Adrenal gland (tissue), 12 donors: Measurements from ENCODE around the gene PAXX. TPM values are rescaled to one million over a fixed set of nuclear protein-coding genes. Genes with fewer than 3 reads are reported as not detected.

ENCODE experiments used
- DNase-seq, 7 donors: peaks; one replicate each; pipeline ENCODE4 v3.0.0-alpha.2; 2019 to 2020
- H3K27ac ChIP-seq, 5 donors: fragments of 200-600 bp; sonication (generic) in 4 of 5; 1 replicate in 3 of 5; 2 replicates in 2 of 5; pipeline versions ENCODE4 v1.5.1 to v1.8.0; 2016 to 2020; ENCODE audit warnings: mild to moderate bottlenecking in 1 of 5
- H3K27me3 ChIP-seq: fragments of 200-600 bp; 2 replicates; pipeline ENCODE4 v1.8.0; 2021
- H3K36me3 ChIP-seq, 2 donors: fragments of 200-600 bp; replicated peaks in 1 of 2; 1 replicate in 1 of 2; 2 replicates in 1 of 2; pipeline versions ENCODE4 v1.5.1 to v1.8.0; 2018 to 2022
- H3K4me1 ChIP-seq, 2 donors: fragments of 200-600 bp; replicated peaks in 1 of 2; 1 replicate in 1 of 2; 2 replicates in 1 of 2; pipeline versions ENCODE4 v1.5.1 to v1.8.0; 2018 to 2021
- H3K4me3 ChIP-seq, 4 donors: fragments of 200-600 bp; sonication (generic) in 3 of 4; one replicate each; pipeline ENCODE4 v1.5.1; 2016 to 2018
- H3K9me3 ChIP-seq, 3 donors: fragments of 200-600 bp; sonication (generic) in 1 of 3; replicated peaks in 1 of 3; 1 replicate in 2 of 3; 2 replicates in 1 of 3; pipeline versions ENCODE4 v1.5.1 to v1.8.0; 2016 to 2021
- POLR2A ChIP-seq, 2 donors: fragments of 450-650 bp; IDR thresholded peaks; one replicate each; pipeline ENCODE4 v1.6.1; 2017; ENCODE audit warnings: antibody characterized with exemption in 2 of 2, mild to moderate bottlenecking in 2 of 2, moderate library complexity in 1 of 2
- WGBS, 4 donors: extraction: QIAGEN DNeasy Blood & Tissue Kit in 2 of 4; methylation state at CpG; one replicate each; pipeline versions ENCODE4 v1.1.5 to v1.1.7; 2013 to 2017; 5-methylcytosine and 5-hydroxymethylcytosine counted together
- intact Hi-C, 2 donors: fragments of 100-400 bp; cut with DNase I; formaldehyde crosslinking; loops; one replicate each; pipeline versions ENCODE4 v1.14.1 to v1.15.0; 2022 to 2023
- polyA plus RNA-seq, 3 donors: library from polyadenylated mRNA; stranded (reverse); fragments of 200-250 nt in 2 of 3; fragments of 350-450 nt in 1 of 3; fragmentation: Illumina TruSeq in 1 of 3; extraction: RNeasy Lipid Tissue Mini Kit (QIAGEN cat#74804) in 1 of 3; gene quantifications; one replicate each; pipeline ENCODE4 v1.2.3, GENCODE V29; 2013 to 2014
- total RNA-seq, 9 donors: library from RNA; depleted of rRNA in 4 of 9; stranded (reverse); fragments of >200 nt in 4 of 9; fragments of 120-200 nt in 1 of 9; fragmentation: NEBNext Ultra II Directional in 1 of 9; extraction: Animal tissue kit (Norgen Biotek cat#: 25700) in 1 of 9; gene quantifications; one replicate each; pipeline versions ENCODE4 v1.1.0 to v1.2.4, GENCODE V29; 2013 to 2023
- TF ChIP-seq, protein P1 (sequence below), 6 experiments: fragments of 450-650 bp in 4 of 6; fragments of 200-600 bp in 2 of 6; sonication (generic) in 1 of 6; IDR thresholded peaks; 1 replicate in 5 of 6; 2 replicates in 1 of 6; pipeline versions ENCODE4 v1.5.1 to v1.8.0; 2016 to 2021; ENCODE audit warnings: antibody characterized with exemption in 6 of 6, mild to moderate bottlenecking in 2 of 6, moderate library complexity in 1 of 6
- donor health status: healthy with polysubstance abuse.
- donor health status: Bipolar disorder and iron deficiency.
- donor health status: DM: yes; HTN: yes; CAD: no.
- donor health status: DM: no; HTN: no; CAD: no.
- donor health status: DM: no; HTN: no; CAD: no.
- donor health status: DM: yes; HTN: yes; CAD: no.

Gene PAXX
- total and polyA plus RNA-seq, 12 donors: 4.9 to 363 (median 36.5) TPM

DNA sequence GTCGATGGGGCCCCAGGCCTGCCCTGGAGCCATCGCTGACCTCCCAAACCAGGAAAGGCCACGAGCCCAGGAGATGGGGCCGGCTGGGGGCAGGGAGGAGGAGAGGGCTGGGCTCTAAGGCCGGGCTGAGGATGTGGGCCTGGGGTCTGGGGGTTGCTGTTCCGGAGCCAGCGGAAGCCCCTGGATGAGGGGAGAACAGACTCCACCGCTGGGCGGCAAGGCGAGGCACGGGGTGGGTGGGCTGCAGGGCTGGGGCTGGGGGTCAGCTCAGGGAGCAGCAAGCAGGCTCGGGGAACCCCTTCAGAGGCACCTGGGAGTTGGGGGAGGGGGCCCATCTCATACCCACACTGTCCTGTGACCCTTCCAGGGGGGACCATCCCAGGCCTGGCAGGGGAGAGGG is 28.5 kb upstream of the PAXX start:
- Histone ChIP-seq H3K9me3 (no peaks in the 10 kb centered on the region), H3K36me3 (no peaks in the 10 kb centered on the region), H3K27ac (peak overlapping the region in 1 of 5 donors; percentile 29), H3K27me3 (no peaks in the 10 kb centered on the region), H3K4me1 (peaks cover 0 to 8% of the 10 kb centered on the region in 2 donors), H3K4me3 (no peak overlapping the region)
- DNase-seq: no peak
- no peak for TF ChIP-seq POLR2A (IDR thresholded peaks at IDR 0.05)
- TF ChIP-seq, protein P1, sequence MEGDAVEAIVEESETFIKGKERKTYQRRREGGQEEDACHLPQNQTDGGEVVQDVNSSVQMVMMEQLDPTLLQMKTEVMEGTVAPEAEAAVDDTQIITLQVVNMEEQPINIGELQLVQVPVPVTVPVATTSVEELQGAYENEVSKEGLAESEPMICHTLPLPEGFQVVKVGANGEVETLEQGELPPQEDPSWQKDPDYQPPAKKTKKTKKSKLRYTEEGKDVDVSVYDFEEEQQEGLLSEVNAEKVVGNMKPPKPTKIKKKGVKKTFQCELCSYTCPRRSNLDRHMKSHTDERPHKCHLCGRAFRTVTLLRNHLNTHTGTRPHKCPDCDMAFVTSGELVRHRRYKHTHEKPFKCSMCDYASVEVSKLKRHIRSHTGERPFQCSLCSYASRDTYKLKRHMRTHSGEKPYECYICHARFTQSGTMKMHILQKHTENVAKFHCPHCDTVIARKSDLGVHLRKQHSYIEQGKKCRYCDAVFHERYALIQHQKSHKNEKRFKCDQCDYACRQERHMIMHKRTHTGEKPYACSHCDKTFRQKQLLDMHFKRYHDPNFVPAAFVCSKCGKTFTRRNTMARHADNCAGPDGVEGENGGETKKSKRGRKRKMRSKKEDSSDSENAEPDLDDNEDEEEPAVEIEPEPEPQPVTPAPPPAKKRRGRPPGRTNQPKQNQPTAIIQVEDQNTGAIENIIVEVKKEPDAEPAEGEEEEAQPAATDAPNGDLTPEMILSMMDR (IDR thresholded peaks at IDR 0.05): no peak
- intact Hi-C loops: no loop called here
- WGBS, 4 donors: 83 to 100% (median 91%) methylated on average over 1 to 12 of the region's 12 CpGs

DNA sequence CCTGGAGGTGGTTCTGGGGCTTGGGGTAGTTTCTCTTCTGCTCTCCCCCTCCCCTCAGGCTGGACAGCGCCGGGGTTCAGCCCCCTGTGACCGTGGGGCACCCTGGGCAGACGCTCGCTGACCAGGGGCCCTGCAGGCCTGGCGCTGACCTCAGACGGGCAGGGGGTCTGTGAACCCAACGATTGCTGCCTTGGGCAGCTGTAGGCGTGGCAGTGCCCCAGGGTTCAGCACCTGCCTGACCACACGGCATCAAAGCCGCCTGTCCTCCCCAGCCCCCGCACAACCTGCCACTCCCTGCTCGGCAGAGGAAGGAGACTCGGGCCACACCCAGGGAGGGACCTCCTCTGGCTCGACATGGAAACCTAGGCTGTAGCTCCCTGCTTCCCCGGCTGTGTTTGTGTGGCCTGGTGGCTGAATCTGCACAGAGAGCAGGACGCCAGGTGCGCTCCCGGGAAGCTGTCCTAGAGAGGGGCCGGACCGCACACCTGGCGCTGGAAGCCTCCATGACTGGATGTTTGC is 28.0 kb upstream of the PAXX start:
- WGBS, 4 donors: 70 to 90% (median 79%) methylated on average over 4 to 22 of the region's 22 CpGs
- Histone ChIP-seq H3K27ac (peak overlapping the region in 1 of 5 donors; percentile 29), H3K36me3 (no peaks in the 10 kb centered on the region), H3K27me3 (no peaks in the 10 kb centered on the region), H3K4me1 (peaks cover 0 to 8% of the 10 kb centered on the region in 2 donors), H3K9me3 (no peaks in the 10 kb centered on the region), H3K4me3 (no peak overlapping the region)
- TF ChIP-seq, protein P1 (IDR thresholded peaks at IDR 0.05): no peak
- TF ChIP-seq POLR2A (IDR thresholded peaks at IDR 0.05): no peak
- intact Hi-C loops: no loop called here
- DNase-seq: no peak

DNA sequence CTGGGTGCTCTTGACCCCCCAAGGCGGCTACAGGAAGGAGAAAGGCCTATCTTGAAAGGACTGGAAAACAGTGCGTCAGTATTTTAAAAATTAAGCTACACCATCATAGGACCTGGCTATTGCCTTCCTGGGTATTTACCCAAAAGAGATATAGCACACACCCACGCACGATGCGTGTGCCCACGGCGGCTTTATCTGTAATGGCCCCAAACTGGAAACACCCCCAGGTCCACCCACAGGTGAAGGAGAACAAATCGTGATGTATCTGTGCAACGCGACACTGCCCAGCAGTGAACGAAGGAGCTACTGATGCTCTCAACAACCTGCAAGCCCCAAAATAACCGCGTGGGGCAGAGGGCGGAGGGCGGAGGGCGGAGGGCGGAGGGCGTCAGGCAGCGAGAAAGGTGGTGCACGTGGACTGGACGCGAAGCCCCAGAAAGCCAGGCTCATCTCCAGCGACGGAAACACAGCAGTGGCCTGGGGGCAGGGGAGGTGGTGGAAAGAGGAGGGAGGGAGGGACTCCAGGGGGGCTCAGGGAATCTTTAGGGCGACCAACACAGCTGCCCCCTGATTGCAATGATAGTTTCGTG is 27.3 kb upstream of the PAXX start:
- intact Hi-C loops: no loop called here
- H3K36me3 ChIP-seq: no peaks in the 10 kb centered on the region
- no peaks in the 10 kb centered on the region for H3K9me3 ChIP-seq
- H3K4me3 ChIP-seq: no peak overlapping the region
- no peak for TF ChIP-seq POLR2A (IDR thresholded peaks at IDR 0.05)
- TF ChIP-seq, protein P1 (IDR thresholded peaks at IDR 0.05): no peak
- 85 to 92% (median 88%) methylated on average over 26 of the region's 26 CpGs for WGBS, 4 donors
- H3K27me3 ChIP-seq: no peaks in the 10 kb centered on the region
- no peak overlapping the region for H3K27ac ChIP-seq
- H3K4me1 ChIP-seq: peaks cover 0 to 8% of the 10 kb centered on the region in 2 donors
- no peak for DNase-seq

DNA sequence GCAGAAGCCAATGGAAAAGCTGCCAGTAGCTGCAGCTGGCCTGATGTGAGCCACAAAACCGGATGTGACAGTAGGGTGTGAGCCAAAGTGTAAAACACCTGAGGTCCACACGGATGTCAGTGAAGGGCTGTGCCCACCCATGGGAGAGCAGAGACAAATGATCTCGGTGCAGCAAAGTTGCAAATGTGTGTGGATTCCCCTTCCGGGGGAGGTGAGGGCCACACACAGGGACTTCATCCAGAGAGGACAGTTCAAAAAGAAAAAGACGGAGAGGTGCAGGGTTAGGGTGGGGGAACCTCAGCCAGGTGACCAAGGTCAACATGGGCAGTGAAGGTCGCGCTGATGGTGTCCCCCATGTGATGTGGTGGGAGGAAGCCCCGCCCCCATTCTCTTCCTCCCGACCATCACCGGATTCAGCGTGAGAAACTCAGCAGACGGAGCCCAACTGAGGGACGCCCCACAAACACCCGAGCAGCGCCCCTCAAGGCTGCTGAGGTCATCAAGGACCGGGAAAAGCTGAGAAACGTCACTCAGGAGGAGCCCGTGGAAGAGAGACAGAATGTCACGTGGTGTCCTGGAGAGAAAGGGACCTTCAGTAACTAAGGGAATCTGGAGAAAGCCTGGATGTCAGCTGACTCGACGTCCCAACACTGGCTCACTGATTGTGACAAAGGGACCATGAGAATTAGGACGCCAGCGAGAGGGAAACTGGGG is 26.3 kb upstream of the PAXX start:
- Histone ChIP-seq H3K4me3 (peak overlapping the region in 1 of 4 donors; percentile 28), H3K4me1 (peaks cover 0 to 8% of the 10 kb centered on the region in 2 donors), H3K27ac (no peak overlapping the region), H3K36me3 (no peaks in the 10 kb centered on the region), H3K27me3 (no peaks in the 10 kb centered on the region), H3K9me3 (no peaks in the 10 kb centered on the region)
- peak in 6 of 7 donors; percentile 62 to 83 (median 68) for DNase-seq
- 13 to 20% (median 18%) methylated on average over 19 to 23 of the region's 23 CpGs for WGBS, 4 donors
- no peak for TF ChIP-seq POLR2A (IDR thresholded peaks at IDR 0.05)
- TF ChIP-seq, protein P1 (IDR thresholded peaks at IDR 0.05): no peak
- intact Hi-C loops: no loop called here
